Effector memory CD8-positive, alpha-beta T cell (primary cell): Measurements from ENCODE around the gene ITCH.

ENCODE experiments used
- ATAC-seq: fragments of 150-1000 bp; cut with Tn5 transposase; replicated peaks from 2 replicates; pipeline ENCODE4 v1.10.0; 2021; ENCODE audit warnings: mild to moderate bottlenecking, moderate library complexity
- DNase-seq, 3 experiments: peaks; one replicate each; pipeline ENCODE4 v3.0.0; 2021
- H3K27ac Mint-ChIP-seq, 2 donors: one replicate each; pipeline ENCODE4 v1.8.0; 2022; ENCODE audit warnings: mild to moderate bottlenecking in 2 of 2, mixed read lengths in 2 of 2, moderate library complexity in 2 of 2
- H3K27me3 Mint-ChIP-seq, 2 donors: one replicate each; pipeline ENCODE4 v1.8.0; 2022; ENCODE audit warnings: mixed read lengths in 2 of 2
- H3K36me3 Mint-ChIP-seq: one replicate; pipeline ENCODE4 v1.8.0; 2022; ENCODE audit warnings: mild to moderate bottlenecking, moderate library complexity, mixed read lengths; ENCODE audit not compliant: insufficient read depth
- H3K4me1 Mint-ChIP-seq, 2 donors: one replicate each; pipeline ENCODE4 v1.8.0; 2022; ENCODE audit warnings: low read depth in 2 of 2, mixed read lengths in 2 of 2
- H3K4me3 Mint-ChIP-seq, 2 donors: one replicate each; pipeline ENCODE4 v1.8.0; 2022; ENCODE audit warnings: mild to moderate bottlenecking in 2 of 2, mixed read lengths in 2 of 2, moderate library complexity in 2 of 2
- H3K9me3 Mint-ChIP-seq, 2 donors: one replicate each; pipeline ENCODE4 v1.8.0; 2022; ENCODE audit warnings: mixed read lengths in 2 of 2

ITCH gene

GRCh38 chr20:34547844-34548613 is 185.0 kb downstream of the ITCH start:
- Mint-ChIP-seq H3K36me3 (peaks cover 8% of the 10 kb centered on the region), H3K4me3 (no peak overlapping the region), H3K27ac (peak overlapping the region in 1 of 2 donors; percentile 15), H3K4me1 (peaks cover 0 to 2% of the 10 kb centered on the region in 2 donors), H3K9me3 (no peaks in the 10 kb centered on the region), H3K27me3 (no peaks in the 10 kb centered on the region)
- no peak for DNase-seq
- no peak for ATAC-seq

- Mint-ChIP-seq H3K27ac (no peak overlapping the region), H3K4me1 (peaks cover 0 to 2% of the 10 kb centered on the region in 2 donors), H3K27me3 (no peaks in the 10 kb centered on the region), H3K9me3 (no peaks in the 10 kb centered on the region), H3K36me3 (peaks cover 4% of the 10 kb centered on the region), H3K4me3 (no peak overlapping the region)
- DNase-seq (no peak), ATAC-seq (no peak)
Measured at GRCh38 chr20:34549291-34549928, 186.3 kb downstream of the ITCH start.

GRCh38 chr20:34549929-34550305 is 186.8 kb downstream of the ITCH start:
- peaks cover 0 to 2% of the 10 kb centered on the region in 2 donors for H3K4me1 Mint-ChIP-seq
- DNase-seq (no peak), ATAC-seq (no peak)
- H3K36me3 Mint-ChIP-seq: peaks cover 4% of the 10 kb centered on the region
- H3K9me3 Mint-ChIP-seq: no peaks in the 10 kb centered on the region
- no peaks in the 10 kb centered on the region for H3K27me3 Mint-ChIP-seq
- H3K4me3 Mint-ChIP-seq: no peak overlapping the region
- H3K27ac Mint-ChIP-seq: no peak overlapping the region

- Mint-ChIP-seq H3K4me1 (peaks cover 0 to 4% of the 10 kb centered on the region in 2 donors), H3K27ac (no peak overlapping the region), H3K36me3 (no peaks in the 10 kb centered on the region), H3K27me3 (no peaks in the 10 kb centered on the region), H3K4me3 (no peak overlapping the region), H3K9me3 (no peaks in the 10 kb centered on the region)
- DNase-seq (no peak), ATAC-seq (no peak)
Measured at GRCh38 chr20:34552569-34552968, 189.5 kb downstream of the ITCH start.

- no peak overlapping the region for H3K4me3 Mint-ChIP-seq
- no peaks in the 10 kb centered on the region for H3K9me3 Mint-ChIP-seq
- H3K36me3 Mint-ChIP-seq: peaks cover 6% of the 10 kb centered on the region
- no peaks in the 10 kb centered on the region for H3K27me3 Mint-ChIP-seq
- H3K27ac Mint-ChIP-seq: no peak overlapping the region
- peaks cover 7 to 11% of the 10 kb centered on the region in 2 donors for H3K4me1 Mint-ChIP-seq
- no peak for ATAC-seq
- no peak for DNase-seq
Measured at GRCh38 chr20:34553366-34553867, 190.3 kb downstream of the ITCH start.

- no peaks in the 10 kb centered on the region for H3K9me3 Mint-ChIP-seq
- peak overlapping the region; percentile 97 to 98 for H3K27ac Mint-ChIP-seq
- peaks cover 8 to 11% of the 10 kb centered on the region in 2 donors for H3K4me1 Mint-ChIP-seq
- no peak for ATAC-seq
- DNase-seq: no peak
- H3K4me3 Mint-ChIP-seq: peak overlapping the region; percentile 87 to 90
- no peaks in the 10 kb centered on the region for H3K27me3 Mint-ChIP-seq
- H3K36me3 Mint-ChIP-seq: peaks cover 24% of the 10 kb centered on the region
Measured at GRCh38 chr20:34557936-34558319, 194.9 kb downstream of the ITCH start.

- Mint-ChIP-seq H3K27ac (peak within 1 kb of the TSS; percentile 97 to 98), H3K9me3 (no peaks in the 10 kb centered on the region), H3K4me3 (peak within 1 kb of the TSS; percentile 87 to 90), H3K4me1 (peaks cover 8 to 11% of the 10 kb centered on the region in 2 donors), H3K27me3 (no peaks in the 10 kb centered on the region), H3K36me3 (peaks cover 24% of the 10 kb centered on the region)
- peak; percentile 83 for ATAC-seq
- DNase-seq: peak; percentile 95 to 96 (median 96)
Measured at GRCh38 chr20:34558320-34559218, 195.5 kb downstream of the ITCH start, which contains the start of gene MAP1LC3A. TSS of gene MAP1LC3A (plus strand) at chr20:34558718. CDS start at chr20:34558869, 151 bp downstream.

- ATAC-seq (no peak), DNase-seq (peak in 1 of 3 experiments; percentile 22)
- Mint-ChIP-seq H3K27me3 (no peaks in the 10 kb centered on the region), H3K9me3 (no peaks in the 10 kb centered on the region), H3K4me3 (peak overlapping the region; percentile 66 to 72), H3K4me1 (peaks cover 8 to 12% of the 10 kb centered on the region in 2 donors), H3K36me3 (peaks cover 24% of the 10 kb centered on the region), H3K27ac (peak overlapping the region; percentile 41 to 87)
Measured at GRCh38 chr20:34559311-34560140, 196.5 kb downstream of the ITCH start.

GRCh38 chr20:34560141-34560523 is 197.1 kb downstream of the ITCH start:
- Mint-ChIP-seq H3K27ac (peak overlapping the region; percentile 41 to 87), H3K4me3 (peak overlapping the region; percentile 67 to 70), H3K9me3 (no peaks in the 10 kb centered on the region), H3K27me3 (no peaks in the 10 kb centered on the region), H3K4me1 (peaks cover 8 to 13% of the 10 kb centered on the region in 2 donors), H3K36me3 (peaks cover 24% of the 10 kb centered on the region)
- DNase-seq (no peak), ATAC-seq (no peak)

GRCh38 chr20:34560614-34561013 is 197.5 kb downstream of the ITCH start:
- H3K27me3 Mint-ChIP-seq: no peaks in the 10 kb centered on the region
- H3K4me3 Mint-ChIP-seq: peak overlapping the region in 1 of 2 donors; percentile 70
- H3K36me3 Mint-ChIP-seq: peaks cover 25% of the 10 kb centered on the region
- no peaks in the 10 kb centered on the region for H3K9me3 Mint-ChIP-seq
- ATAC-seq (no peak), DNase-seq (peak in 1 of 3 experiments; percentile 9)
- H3K4me1 Mint-ChIP-seq: peaks cover 8 to 13% of the 10 kb centered on the region in 2 donors
- H3K27ac Mint-ChIP-seq: peak overlapping the region; percentile 41 to 87
